ENCODE measurements around the gene CSMD2.
A peak's percentile ranks its signal among the peaks of the same experiment; 100 is the strongest.

The CSMD2 gene

DNA sequence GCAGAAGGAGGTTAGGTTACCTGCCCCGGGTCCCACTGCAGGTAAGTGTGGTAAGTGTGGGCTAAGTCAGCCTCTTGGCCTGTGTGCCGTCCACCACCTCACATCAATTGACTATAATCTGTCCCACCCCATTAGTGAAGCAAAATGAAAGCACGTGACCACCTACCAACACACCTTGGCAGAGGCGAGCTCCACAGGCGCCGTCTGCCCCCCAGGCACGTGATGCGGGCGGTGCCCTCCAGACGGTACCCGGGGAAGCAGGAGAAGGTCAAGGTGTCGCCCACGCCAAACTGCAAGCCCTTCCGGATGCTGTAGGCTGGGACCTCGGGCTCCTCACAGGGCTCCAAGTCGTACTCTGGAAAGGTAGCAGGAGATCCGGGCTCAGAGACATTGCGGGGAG, 450.6 kb downstream of the CSMD2 start:
- TF ChIP-seq, protein P1, sequence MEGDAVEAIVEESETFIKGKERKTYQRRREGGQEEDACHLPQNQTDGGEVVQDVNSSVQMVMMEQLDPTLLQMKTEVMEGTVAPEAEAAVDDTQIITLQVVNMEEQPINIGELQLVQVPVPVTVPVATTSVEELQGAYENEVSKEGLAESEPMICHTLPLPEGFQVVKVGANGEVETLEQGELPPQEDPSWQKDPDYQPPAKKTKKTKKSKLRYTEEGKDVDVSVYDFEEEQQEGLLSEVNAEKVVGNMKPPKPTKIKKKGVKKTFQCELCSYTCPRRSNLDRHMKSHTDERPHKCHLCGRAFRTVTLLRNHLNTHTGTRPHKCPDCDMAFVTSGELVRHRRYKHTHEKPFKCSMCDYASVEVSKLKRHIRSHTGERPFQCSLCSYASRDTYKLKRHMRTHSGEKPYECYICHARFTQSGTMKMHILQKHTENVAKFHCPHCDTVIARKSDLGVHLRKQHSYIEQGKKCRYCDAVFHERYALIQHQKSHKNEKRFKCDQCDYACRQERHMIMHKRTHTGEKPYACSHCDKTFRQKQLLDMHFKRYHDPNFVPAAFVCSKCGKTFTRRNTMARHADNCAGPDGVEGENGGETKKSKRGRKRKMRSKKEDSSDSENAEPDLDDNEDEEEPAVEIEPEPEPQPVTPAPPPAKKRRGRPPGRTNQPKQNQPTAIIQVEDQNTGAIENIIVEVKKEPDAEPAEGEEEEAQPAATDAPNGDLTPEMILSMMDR (IDR thresholded peaks at IDR 0.05; ENCODE audit: low read depth, low read length) = no peak
- DNase-seq (ENCODE audit: low read depth, low spot score) = no peak
- in situ Hi-C loops (cut with HindIII; ENCODE audit: low sequenced_read_pairs) = no loop called here
- no peak overlapping the region for H3K4me3 ChIP-seq (ENCODE audit: low read depth, low read length)

DNA sequence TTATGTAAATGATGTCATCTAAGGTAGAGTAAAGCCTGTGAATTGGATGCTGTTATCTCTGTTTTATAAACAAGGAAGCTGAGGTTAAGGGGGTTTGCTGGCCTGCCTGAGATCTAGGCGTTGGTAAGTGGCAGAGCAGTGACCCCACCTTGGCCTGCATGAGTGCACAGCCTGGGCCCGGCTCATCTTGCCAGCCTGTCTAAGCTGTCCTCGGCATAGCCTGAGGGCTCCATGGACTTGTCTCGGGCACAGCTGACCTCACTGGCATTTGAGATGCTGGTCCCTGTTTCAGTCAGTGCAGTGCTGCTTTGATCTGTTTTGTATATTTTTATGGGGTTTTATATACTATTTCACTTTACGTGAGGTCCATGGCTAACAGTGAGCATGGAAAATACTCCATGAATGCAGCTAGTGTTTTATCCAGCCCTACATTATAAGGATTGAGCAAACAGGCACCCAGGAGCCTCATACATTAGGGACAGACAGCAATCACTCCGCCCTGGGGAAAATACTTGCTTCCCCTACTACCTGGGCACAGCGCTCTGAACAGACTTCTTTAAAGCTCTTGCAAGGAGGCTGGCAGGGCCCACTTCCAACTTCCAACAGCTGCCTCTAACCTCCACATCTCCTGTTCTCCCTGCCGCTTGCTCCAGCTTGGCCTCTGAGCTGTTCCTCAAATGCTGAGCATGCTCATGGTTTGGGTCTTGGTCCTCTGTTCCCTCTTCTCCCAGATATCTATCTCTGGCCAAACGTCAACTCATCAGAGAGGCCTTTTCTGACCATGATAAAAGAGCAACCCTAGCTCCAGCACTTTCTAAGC, 451.8 kb downstream of the CSMD2 start:
- no peak for DNase-seq (ENCODE audit: low read depth, low spot score)
- no peak overlapping the region for H3K4me3 ChIP-seq (ENCODE audit: low read depth, low read length)
- in situ Hi-C loops (cut with HindIII; ENCODE audit: low sequenced_read_pairs) = no loop called here
- TF ChIP-seq, protein P1 (IDR thresholded peaks at IDR 0.05; ENCODE audit: low read depth, low read length) = no peak

DNA sequence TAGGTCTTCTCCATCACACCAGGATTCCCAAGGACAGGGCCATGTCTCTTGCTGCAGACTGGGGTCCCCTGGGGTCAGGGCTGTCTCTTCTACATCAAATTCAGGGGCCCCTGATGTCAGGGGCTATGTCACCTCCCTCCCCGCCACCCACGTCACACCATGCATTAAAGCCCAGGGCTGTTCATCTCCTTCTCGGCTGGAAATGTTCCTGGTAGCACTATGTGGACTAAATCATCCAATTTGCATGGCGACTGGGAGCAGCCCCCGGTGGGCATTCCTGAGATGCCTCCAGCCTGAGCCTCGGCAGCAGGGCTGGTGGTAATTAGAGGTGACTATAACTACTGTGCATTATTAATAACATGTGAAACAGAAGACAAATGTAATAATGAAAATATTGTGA, 452.8 kb downstream of the CSMD2 start:
- no peak for DNase-seq (ENCODE audit: low read depth, low spot score)
- no peak overlapping the region for H3K4me3 ChIP-seq (ENCODE audit: low read depth, low read length)
- in situ Hi-C loops (cut with HindIII; ENCODE audit: low sequenced_read_pairs) = no loop called here
- TF ChIP-seq, protein P1 (IDR thresholded peaks at IDR 0.05; ENCODE audit: low read depth, low read length) = no peak

DNA sequence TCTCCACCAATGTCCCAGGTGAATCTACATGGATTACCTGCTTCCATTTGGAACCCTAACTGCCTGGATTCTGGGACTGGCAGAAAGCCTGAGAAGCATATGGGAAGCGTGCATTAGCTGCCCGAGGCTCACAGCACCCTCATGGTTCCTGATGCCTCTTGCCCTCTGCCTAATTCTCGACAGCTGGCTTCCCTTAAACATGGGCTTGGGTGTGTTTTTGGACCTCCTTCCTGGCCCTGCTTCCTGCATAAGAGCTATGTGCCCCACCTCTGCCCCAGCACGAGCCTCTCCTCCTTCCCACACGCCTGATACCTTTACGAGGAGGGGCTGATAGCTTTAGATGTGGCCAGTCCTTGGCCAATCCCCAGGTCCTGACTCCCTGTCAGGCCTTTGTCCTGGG, 453.5 kb downstream of the CSMD2 start:
- TF ChIP-seq, protein P1 (IDR thresholded peaks at IDR 0.05; ENCODE audit: low read depth, low read length) = no peak
- no peak overlapping the region for H3K4me3 ChIP-seq (ENCODE audit: low read depth, low read length)
- in situ Hi-C loops (cut with HindIII; ENCODE audit: low sequenced_read_pairs) = no loop called here
- no peak for DNase-seq (ENCODE audit: low read depth, low spot score)

DNA sequence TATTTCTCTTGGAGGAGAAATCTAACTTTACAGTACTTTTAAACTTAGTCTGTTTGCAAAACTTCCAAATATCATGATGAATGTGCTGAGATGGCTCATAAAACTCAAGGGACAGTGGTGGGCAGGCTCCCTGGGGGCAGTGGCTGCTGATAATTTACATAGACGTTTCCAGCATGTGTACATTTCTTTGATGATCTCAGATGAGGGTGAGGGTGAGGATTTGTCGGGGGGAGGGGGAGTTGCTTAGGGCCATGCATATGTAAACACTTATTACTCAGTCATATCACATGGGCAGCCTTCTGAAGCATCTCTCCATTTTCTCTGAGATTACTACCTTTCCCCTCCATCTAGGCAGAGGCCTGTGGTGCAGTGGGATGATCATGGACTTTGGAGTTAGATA, 454.1 kb downstream of the CSMD2 start:
- in situ Hi-C loops (cut with HindIII; ENCODE audit: low sequenced_read_pairs) = no loop called here
- TF ChIP-seq, protein P1 (IDR thresholded peaks at IDR 0.05; ENCODE audit: low read depth, low read length) = no peak
- DNase-seq (ENCODE audit: low read depth, low spot score) = peak; percentile 19
- no peak overlapping the region for H3K4me3 ChIP-seq (ENCODE audit: low read depth, low read length)

DNA sequence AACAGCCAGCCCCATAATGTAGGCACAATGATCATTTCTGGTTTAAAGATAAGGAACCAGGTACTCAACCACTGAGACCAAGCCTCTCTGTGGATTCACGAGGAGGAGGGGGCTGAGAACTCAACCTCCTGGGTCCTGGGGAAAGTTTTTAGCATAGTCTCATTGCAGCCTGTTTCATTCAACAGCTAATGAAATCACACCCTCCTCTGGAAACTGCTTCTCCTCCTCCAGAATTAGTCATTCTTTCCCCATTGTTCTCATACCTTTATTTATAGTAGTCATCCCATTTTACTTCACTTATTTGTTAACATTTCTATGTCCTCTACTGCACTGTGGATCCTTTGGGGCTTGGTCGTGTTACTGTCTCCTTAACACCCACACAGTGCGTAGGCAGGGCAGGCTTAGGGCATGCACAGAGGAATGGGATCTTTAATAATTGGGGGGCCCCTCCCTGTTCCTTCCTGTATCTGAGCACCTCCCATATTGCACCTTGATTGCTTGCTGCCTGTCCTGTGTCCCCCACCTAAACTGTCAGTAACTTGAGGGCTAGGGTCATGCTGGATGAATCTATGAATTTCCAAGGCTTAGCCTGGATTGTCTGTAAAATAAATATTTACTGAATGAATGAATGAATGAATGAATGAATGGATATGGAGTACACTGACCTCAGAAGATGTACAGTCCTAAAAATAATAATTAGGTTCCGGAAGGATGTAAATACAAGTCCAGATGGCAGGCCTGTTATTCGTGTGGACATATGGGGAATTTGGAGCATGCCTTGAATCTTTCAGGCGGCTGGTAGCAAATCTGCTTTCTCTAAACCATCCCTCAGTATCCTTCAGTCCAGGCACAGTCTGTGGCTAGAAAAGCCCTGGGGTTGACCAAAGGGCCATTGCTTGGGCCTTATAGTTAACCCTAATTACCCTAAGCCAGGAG, 455.0 kb downstream of the CSMD2 start:
- TF ChIP-seq, protein P1 (IDR thresholded peaks at IDR 0.05; ENCODE audit: low read depth, low read length) = no peak
- in situ Hi-C loops (cut with HindIII; ENCODE audit: low sequenced_read_pairs) = no loop called here
- peak; percentile 5 for DNase-seq (ENCODE audit: low read depth, low spot score)

More for the DNA sequence above, 455.0 kb downstream of the CSMD2 start:
- no peak overlapping the region for H3K4me3 ChIP-seq (ENCODE audit: low read depth, low read length)

Data from astrocyte of the spinal cord (primary cell).